Heart left ventricle (tissue), 16 donors: ENCODE measurements around the gene IGLON5. TPM values are rescaled to one million over a fixed set of nuclear protein-coding genes. Genes with fewer than 3 reads are reported as not detected.

Experiments
- ATAC-seq, 4 donors: fragments of 200-7000 bp; cut with Tn5 transposase; one replicate each; pipeline ENCODE4 v1.9.1; 2020 to 2022; ENCODE audit warnings: moderate library complexity in 4 of 4, mild to moderate bottlenecking in 3 of 4, moderate number of reproducible peaks in 1 of 4
- DNase-seq, 5 donors: peaks; one replicate each; pipeline ENCODE4 v3.0.0-alpha.2; 2020
- H3K27ac ChIP-seq, 12 donors: fragments of 200-600 bp; sonication (generic) in 4 of 12; one replicate each; pipeline versions ENCODE4 v1.5.0 to v1.8.0; 2016 to 2022; ENCODE audit warnings: mild to moderate bottlenecking in 2 of 12
- H3K27me3 ChIP-seq, 9 donors: fragments of 200-600 bp; sonication (generic) in 2 of 9; one replicate each; pipeline versions ENCODE4 v1.5.1 to v1.8.0; 2016 to 2022; ENCODE audit warnings: mild to moderate bottlenecking in 3 of 9
- H3K36me3 ChIP-seq, 9 donors: fragments of 200-600 bp; sonication (generic) in 2 of 9; one replicate each; pipeline versions ENCODE4 v1.5.0 to v1.8.0; 2018 to 2022; ENCODE audit warnings: mild to moderate bottlenecking in 2 of 9
- H3K4me1 ChIP-seq, 12 donors: fragments of 200-600 bp; sonication (generic) in 4 of 12; one replicate each; pipeline versions ENCODE4 v1.5.0 to v1.8.0; 2016 to 2022; ENCODE audit warnings: mild to moderate bottlenecking in 3 of 12
- H3K4me3 ChIP-seq, 12 donors: fragments of 200-600 bp; sonication (generic) in 4 of 12; one replicate each; pipeline versions ENCODE4 v1.5.0 to v1.8.0; 2017 to 2022; ENCODE audit warnings: mild to moderate bottlenecking in 9 of 12, moderate library complexity in 4 of 12
- H3K9me3 ChIP-seq, 12 donors: fragments of 200-600 bp; sonication (generic) in 4 of 12; one replicate each; pipeline versions ENCODE4 v1.5.0 to v1.8.0; 2016 to 2022; ENCODE audit warnings: mild to moderate bottlenecking in 1 of 12
- CTCF ChIP-seq, 12 donors: fragments of 200-600 bp; sonication (generic) in 4 of 12; IDR thresholded peaks; one replicate each; pipeline versions ENCODE4 v1.5.0 to v1.8.0; 2018 to 2022; ENCODE audit warnings: antibody characterized with exemption in 12 of 12, mild to moderate bottlenecking in 5 of 12
- POLR2A ChIP-seq, 2 donors: fragments of 450-650 bp; IDR thresholded peaks; one replicate each; pipeline ENCODE4 v1.6.1; 2017; ENCODE audit warnings: antibody characterized with exemption in 2 of 2, mild to moderate bottlenecking in 2 of 2, moderate library complexity in 2 of 2
- WGBS, 4 donors: extraction: QIAGEN DNeasy Blood & Tissue Kit in 2 of 4; methylation state at CpG; one replicate each; pipeline versions ENCODE4 v1.1.5 to v1.1.7; 2013 to 2018; 5-methylcytosine and 5-hydroxymethylcytosine counted together
- intact Hi-C, 10 donors: fragments of 100-400 bp; cut with DNase I; formaldehyde crosslinking; loops; one replicate each; pipeline versions ENCODE4 v1.11.1 to v1.14.2; 2022
- polyA plus RNA-seq, 2 donors: library from polyadenylated mRNA; stranded (reverse); fragments of 200-250 nt; gene quantifications; one replicate each; pipeline ENCODE4 v1.2.3, GENCODE V29; 2013
- total RNA-seq, 9 donors: library from RNA; depleted of rRNA in 2 of 9; stranded (reverse); fragments of >200 nt in 2 of 9; fragmentation: NEBNext Ultra II Directional in 3 of 9; extraction: Animal tissue kit (Norgen Biotek cat#: 25700) in 3 of 9; gene quantifications; one replicate each; pipeline versions ENCODE4 v1.1.0 to v1.2.4, GENCODE V29; 2016 to 2023
- donor health status: ischemic (EF 13 %, LVEDD 7.1; RV severe dilation, severe dysfunction).
- donor health status: healthy with polysubstance abuse.
- donor health status: DM: no; HTN: yes; CAD: no.
- donor health status: DM: no; HTN: no; CAD: no.
- donor health status: ischemic (EF 25% LVEDD 6.9; RV normal size, moderate dysfunction).
- donor health status: ischemic (EF 25% LVEDD 5.7; RV mildly dilated, moderate dysfunction).
- donor health status: healthy.
- donor health status: DM: yes; HTN: yes; CAD: no.
- donor health status: ischemic (EF 35%, LVEDD 5.7; RV mildly dilated, moderate dysfunction).
- donor health status: nonischemic (EF 11% LVEDD 7.7; RV severe dilation, severe dysfunction).
- donor health status: DM: yes; HTN: yes; CAD: no.
- donor health status: PGD.
- donor health status: ischemic (EF 29% LVEDD 5.4; RV normal size, mild dysfunction).
- donor health status: nonischemic (EF 23%, LVEDD 6.1; RV moderate dilation, normal function).

IGLON5 gene
- total and polyA plus RNA-seq, 11 donors, result 0.09 to 0.10 TPM; not detected in 9

GRCh38 chr19:51330366-51330765 lies 18.9 kb downstream of the IGLON5 start:
- ATAC-seq (no peak), DNase-seq (no peak)
- Histone ChIP-seq H3K27me3 (peaks cover 24 to 65% (median 43%) of the 10 kb centered on the region in 9 donors), H3K4me3 (no peak overlapping the region), H3K27ac (no peak overlapping the region), H3K36me3 (peaks cover 0 to 3% (median 0%) of the 10 kb centered on the region in 9 donors), H3K9me3 (peaks cover 0 to 5% (median 0%) of the 10 kb centered on the region in 12 donors), H3K4me1 (peaks cover 0 to 17% (median 4%) of the 10 kb centered on the region in 12 donors)
- TF ChIP-seq CTCF (IDR thresholded peaks at IDR 0.05) (no peak), POLR2A (IDR thresholded peaks at IDR 0.05) (no peak)
- 92 to 97% (median 94%) methylated on average over 4 of the region's 4 CpGs for whole genome bisulfite sequencing, 4 donors
- intact Hi-C loops, result loop anchor here in 4 of 10 donors (10.0 kb wide), 3 partner anchors 64 to 324 kb away; partner anchors contain the start of gene C19orf84 (in 2 of the 4)

- H3K27me3 ChIP-seq, result peaks cover 23 to 58% (median 41%) of the 10 kb centered on the region in 9 donors
- intact Hi-C loops, result loop anchor here in 4 of 10 donors (10.0 kb wide), 3 partner anchors 64 to 324 kb away; partner anchors contain the start of gene C19orf84 (in 2 of the 4)
- ATAC-seq, result no peak
These were observed 19.7 kb downstream of the IGLON5 start for GRCh38 chr19:51331193-51331592.

GRCh38 chr19:51331716-51332115 lies 20.3 kb downstream of the IGLON5 start:
- 88 to 93% (median 91%) methylated on average over 6 of the region's 6 CpGs for WGBS, 4 donors
- no peak overlapping the region for H3K4me3 ChIP-seq
- TF ChIP-seq POLR2A (IDR thresholded peaks at IDR 0.05) (no peak), CTCF (IDR thresholded peaks at IDR 0.05) (no peak)
- peaks cover 0 to 16% (median 4%) of the 10 kb centered on the region in 12 donors for H3K4me1 ChIP-seq
- H3K27me3 ChIP-seq, result peaks cover 17 to 53% (median 36%) of the 10 kb centered on the region in 9 donors
- H3K9me3 ChIP-seq, result peaks cover 0 to 5% (median 0%) of the 10 kb centered on the region in 12 donors
- intact Hi-C loops, result loop anchor here in 4 of 10 donors (10.0 kb wide), 3 partner anchors 63 to 323 kb away; partner anchors contain the start of gene C19orf84 (in 2 of the 4)
- H3K27ac ChIP-seq, result no peak overlapping the region
- no peak for DNase-seq
- ATAC-seq, result no peak
- H3K36me3 ChIP-seq, result peaks cover 0 to 3% (median 0%) of the 10 kb centered on the region in 9 donors

More at GRCh38 chr19:51331193-51331592, 19.7 kb downstream of the IGLON5 start:
- peaks cover 0 to 17% (median 4%) of the 10 kb centered on the region in 12 donors for H3K4me1 ChIP-seq
- no peak overlapping the region for H3K27ac ChIP-seq
- no peak overlapping the region for H3K4me3 ChIP-seq
- peaks cover 0 to 5% (median 0%) of the 10 kb centered on the region in 12 donors for H3K9me3 ChIP-seq
- DNase-seq, result no peak
- H3K36me3 ChIP-seq, result peaks cover 0 to 3% (median 0%) of the 10 kb centered on the region in 9 donors
- 61 to 89% (median 79%) methylated on average over 3 of the region's 3 CpGs for WGBS, 4 donors
- TF ChIP-seq POLR2A (IDR thresholded peaks at IDR 0.05) (no peak), CTCF (IDR thresholded peaks at IDR 0.05) (no peak)

- ATAC-seq (no peak), DNase-seq (no peak)
- intact Hi-C loops, result loop anchor here in 4 of 10 donors (10.0 kb wide), 3 partner anchors 61 to 321 kb away; partner anchors contain the start of gene C19orf84 (in 2 of the 4)
- peaks cover 2 to 31% (median 13%) of the 10 kb centered on the region in 9 donors for H3K27me3 ChIP-seq
- H3K4me1 ChIP-seq, result peaks cover 0 to 7% (median 2%) of the 10 kb centered on the region in 12 donors
- 88 to 91% (median 90%) methylated on average over 13 of the region's 13 CpGs for WGBS, 4 donors
- H3K9me3 ChIP-seq, result peaks cover 0 to 5% (median 0%) of the 10 kb centered on the region in 12 donors
- H3K4me3 ChIP-seq, result no peak overlapping the region
- H3K27ac ChIP-seq, result no peak overlapping the region
- peaks cover 0 to 3% (median 0%) of the 10 kb centered on the region in 9 donors for H3K36me3 ChIP-seq
- no peak for TF ChIP-seq CTCF (IDR thresholded peaks at IDR 0.05)
These were observed 22.5 kb downstream of the IGLON5 start for GRCh38 chr19:51333836-51334460.
